ENCODE data around the gene CCIN.
"Not testable (repeated sequence)": the region's sequence is repeated elsewhere in the genome, so short reads cannot be mapped to it uniquely, and the experiment has no call there.

Gene CCIN

DNA sequence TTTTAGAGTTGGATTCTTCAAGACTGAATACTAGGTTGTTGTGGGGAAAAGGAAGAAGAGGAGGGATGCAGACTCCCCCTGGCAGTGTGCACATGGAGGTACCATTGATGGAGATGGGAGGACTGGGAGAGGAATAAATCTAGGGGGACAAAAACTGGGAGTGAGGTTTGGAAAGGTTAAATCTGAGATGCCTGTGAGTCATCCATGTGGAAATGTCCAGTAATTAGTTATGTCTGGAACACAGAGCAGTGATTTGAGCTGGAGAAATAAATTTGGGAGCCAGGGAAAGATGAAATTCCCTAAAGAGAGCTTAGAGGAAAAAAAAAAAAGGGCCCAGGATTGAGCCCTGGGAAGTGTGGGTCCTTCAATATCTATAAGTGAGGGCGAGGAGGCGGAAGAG lies 8.0 kb upstream of the CCIN start:
- no peak for DNase-seq

- DNase-seq, result no peak
These were observed 6.9 kb upstream of the CCIN start for GRCh38 chr9:36162211-36162738.

- no peak for DNase-seq
These were observed 6.0 kb upstream of the CCIN start for GRCh38 chr9:36163049-36163785.

- DNase-seq, result no peak
These were observed 5.4 kb upstream of the CCIN start for GRCh38 chr9:36163786-36164170.

DNA sequence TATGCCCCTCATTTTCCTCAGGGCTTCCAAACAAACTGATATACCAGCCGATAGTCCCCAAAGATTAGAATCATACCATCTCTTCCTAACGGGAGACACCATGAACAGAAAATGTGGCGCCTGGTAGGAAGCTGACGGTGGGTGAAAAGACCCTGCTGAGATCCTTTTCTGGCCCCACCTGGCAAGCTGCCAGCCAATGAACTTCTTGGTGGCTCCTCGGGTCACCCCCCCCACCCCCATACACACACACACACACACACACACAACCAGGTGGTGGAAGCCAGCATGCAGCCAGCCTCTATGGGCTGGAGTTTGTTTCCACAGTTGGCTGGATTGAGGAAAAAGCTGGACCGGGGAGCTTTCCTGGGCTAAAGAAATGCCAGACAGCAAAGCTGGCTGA lies 4.8 kb upstream of the CCIN start:
- no peak for DNase-seq

GRCh38 chr9:36164989-36165388 lies 4.2 kb upstream of the CCIN start:
- DNase-seq, result no peak

DNA sequence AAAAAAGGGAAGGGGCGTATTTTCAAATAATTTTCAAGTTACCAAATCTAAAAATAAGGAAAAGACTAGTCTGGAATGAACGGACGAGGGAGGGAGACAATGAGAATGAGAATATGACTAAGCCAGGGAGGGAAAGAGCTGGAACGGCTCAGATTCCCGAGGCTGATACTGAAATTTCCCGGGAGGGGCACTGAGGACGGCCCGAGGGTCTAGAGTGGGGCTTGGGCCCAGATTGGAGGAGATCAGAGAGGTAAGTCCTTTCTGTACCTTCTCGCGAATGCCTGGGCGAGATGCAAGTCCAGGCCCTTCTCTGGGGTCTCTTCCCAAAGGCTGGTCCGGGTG lies 3.4 kb upstream of the CCIN start:
- no peak for DNase-seq

DNA sequence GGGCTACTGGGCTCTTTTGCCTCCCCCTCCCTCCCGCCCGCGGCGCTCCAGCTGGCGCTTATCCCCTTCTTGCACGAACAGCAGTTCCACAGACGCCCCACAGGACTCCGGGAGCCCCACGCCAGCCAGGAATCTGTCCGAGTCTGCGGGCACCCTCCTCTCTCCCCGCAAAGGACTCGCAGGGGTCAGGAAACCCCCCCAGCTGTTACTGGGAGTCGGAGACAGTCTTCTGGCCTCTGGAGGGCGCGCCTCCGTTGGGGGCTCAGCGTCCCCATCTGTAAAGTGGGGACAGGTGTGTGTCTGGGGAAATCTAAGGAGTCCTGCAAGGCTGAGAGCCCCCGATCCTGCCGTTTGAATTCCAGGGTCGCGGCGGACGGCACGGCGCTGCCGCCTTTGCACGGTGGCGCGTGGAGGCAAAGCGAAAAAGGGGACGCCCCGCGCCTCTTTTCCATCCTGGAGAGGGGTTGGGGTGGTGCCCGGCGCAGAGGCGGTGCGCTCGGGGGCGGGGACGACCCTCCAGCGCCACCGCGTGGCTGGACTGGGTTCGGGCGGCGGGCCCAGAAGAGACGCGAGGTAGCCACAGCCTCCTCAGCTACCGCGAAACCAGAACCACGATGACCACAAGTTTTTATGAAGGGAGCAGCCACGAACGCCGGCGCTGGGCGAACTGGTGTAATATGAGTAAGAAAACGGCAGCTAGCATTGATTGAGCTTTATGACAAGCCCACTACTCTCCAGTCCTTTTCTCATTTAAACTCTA lies 2.8 kb upstream of the CCIN start:
- DNase-seq, result peak; percentile 80

- DNase-seq, result no peak
These were observed 520 bp downstream of the CCIN start for GRCh38 chr9:36169708-36170107.

DNA sequence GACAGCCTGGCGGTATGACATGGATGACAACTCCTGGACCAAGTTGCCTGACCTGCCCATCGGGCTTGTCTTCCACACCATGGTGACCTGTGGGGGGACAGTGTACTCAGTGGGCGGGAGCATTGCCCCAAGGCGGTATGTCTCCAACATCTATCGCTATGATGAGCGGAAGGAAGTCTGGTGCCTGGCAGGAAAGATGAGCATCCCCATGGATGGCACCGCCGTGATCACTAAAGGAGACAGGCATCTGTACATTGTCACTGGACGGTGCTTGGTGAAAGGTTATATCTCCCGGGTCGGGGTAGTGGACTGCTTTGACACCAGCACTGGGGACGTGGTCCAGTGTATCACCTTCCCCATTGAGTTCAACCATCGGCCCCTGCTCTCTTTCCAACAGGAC lies 1.3 kb downstream of the CCIN start:
- DNase-seq, result no peak

DNA sequence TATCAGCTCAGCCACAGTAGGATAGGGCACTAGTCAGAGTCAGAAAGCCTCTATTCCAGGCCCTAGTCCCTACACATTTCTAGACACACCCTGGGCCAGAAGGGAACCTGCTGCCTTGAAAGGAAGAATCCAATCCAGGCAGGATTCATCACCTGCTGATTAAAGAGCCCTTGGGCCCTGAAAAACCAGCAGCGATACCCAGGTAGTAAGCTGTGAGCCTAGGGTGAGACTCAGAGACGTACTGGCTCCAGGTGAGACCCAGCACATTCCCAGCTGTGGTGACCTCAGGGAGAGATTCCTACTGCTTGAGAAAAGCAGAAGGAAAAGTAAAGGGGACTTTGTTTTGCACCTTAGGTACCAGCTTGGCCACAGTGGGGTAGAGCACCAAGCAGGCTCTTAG lies 4.7 kb downstream of the CCIN start:
- no peak for DNase-seq

DNA sequence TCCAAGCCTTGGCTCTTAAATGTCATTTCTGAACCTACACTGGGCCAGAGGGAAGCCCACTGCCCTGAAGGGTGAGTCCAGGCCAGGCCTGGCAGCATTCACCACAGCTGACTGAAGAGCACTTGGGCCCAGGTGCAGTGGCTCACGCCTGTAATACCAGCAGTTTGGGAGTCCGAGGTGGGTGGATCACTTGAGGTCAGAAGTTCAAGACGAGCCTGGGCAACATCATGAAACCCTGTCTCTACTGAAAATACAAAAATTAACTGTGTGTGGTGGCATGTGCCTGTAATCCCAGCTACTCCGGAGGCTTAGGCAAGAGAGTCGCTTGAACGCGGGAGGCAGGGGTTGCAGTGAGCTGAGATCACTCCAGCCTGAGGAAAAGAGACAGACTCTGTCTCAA lies 5.1 kb downstream of the CCIN start:
- DNase-seq, result no peak

DNA sequence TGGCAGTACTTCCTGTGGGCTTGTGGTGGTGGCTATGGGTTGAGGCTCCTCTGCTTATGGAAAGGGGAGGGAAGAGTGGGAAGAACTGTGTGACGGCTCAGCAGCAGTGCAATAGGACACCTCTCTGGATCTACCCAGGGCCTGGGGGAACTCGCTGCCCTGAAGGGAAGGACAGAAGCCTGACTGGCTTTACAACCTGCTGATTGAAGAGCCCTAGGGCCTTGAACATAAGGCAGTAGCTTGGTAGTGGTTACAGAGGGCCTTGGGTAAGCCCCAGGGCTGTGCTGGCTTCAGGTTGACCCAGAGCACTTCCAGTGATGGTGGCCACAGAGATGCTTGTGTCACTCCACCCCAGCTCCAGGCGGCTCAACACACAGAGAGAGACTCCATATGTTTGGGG lies 5.5 kb downstream of the CCIN start:
- no peak for DNase-seq

GRCh38 chr9:36175209-36175608 lies 6.0 kb downstream of the CCIN start:
- not testable (repeated sequence) for DNase-seq

- not testable (repeated sequence) for DNase-seq
These were observed 7.3 kb downstream of the CCIN start for GRCh38 chr9:36176496-36176895.

- DNase-seq, result no peak
These were observed 8.4 kb downstream of the CCIN start for GRCh38 chr9:36177571-36177970.

- DNase-seq, result not testable (repeated sequence)
These were observed 11.1 kb downstream of the CCIN start for GRCh38 chr9:36180243-36180642.

DNA sequence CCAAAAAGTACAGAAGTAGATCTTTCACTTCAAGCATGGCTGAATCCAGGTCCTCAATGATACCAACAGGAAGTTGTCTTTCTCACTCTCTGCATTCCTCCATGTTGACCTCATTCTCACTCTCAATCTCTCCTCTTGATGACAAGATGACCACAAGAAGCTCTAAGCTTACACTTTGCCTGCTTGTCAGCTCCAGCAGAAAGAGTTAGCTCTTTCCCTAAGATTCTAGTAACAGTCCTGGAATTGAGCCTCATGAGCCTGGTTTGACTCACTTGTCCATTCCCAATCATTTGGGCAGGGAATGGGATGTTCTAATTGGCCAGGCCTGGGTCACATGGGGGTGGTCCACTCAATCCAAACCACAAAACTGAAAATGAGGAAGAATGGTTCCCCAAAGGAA lies 18.2 kb downstream of the CCIN start:
- DNase-seq, result no peak

DNA sequence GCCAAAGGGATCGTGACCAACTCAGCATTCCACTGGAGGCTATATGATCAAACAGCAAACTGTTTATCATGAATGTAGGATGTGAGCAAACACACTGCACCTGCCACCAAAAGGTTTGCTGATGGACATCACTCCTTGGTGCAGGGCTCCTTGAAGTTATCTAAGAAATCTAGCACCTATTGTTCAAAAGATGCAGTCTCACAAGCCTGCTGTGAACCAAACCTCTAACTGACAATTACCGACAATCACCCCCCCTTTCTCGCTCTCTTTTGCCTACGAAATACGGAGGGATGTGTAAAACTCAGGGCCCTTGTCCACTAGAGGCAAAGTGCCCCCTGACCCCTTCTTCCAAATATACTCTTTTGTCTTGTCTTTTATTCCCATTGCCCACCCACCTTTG lies 19.0 kb downstream of the CCIN start:
- no peak for DNase-seq

DNA sequence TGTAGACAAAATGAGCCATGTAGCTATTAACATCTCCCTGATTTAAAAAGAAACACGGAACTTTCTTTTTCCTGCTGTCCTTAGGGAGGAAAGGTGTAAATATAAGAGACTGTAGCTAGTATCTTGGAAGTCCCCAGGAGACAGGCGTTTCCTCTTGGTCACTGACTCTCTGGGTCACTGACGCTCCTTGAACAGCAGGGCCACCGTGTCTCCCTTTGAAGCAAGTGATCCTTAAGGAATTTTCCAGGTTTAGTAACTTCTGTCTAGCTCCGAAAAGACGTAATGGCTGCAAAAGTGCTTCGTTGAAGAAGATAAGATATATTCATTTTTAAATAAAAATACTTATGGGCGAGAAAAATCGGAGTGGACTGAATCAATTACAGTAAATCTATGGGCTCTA lies 20.8 kb downstream of the CCIN start:
- no peak for DNase-seq

DNA sequence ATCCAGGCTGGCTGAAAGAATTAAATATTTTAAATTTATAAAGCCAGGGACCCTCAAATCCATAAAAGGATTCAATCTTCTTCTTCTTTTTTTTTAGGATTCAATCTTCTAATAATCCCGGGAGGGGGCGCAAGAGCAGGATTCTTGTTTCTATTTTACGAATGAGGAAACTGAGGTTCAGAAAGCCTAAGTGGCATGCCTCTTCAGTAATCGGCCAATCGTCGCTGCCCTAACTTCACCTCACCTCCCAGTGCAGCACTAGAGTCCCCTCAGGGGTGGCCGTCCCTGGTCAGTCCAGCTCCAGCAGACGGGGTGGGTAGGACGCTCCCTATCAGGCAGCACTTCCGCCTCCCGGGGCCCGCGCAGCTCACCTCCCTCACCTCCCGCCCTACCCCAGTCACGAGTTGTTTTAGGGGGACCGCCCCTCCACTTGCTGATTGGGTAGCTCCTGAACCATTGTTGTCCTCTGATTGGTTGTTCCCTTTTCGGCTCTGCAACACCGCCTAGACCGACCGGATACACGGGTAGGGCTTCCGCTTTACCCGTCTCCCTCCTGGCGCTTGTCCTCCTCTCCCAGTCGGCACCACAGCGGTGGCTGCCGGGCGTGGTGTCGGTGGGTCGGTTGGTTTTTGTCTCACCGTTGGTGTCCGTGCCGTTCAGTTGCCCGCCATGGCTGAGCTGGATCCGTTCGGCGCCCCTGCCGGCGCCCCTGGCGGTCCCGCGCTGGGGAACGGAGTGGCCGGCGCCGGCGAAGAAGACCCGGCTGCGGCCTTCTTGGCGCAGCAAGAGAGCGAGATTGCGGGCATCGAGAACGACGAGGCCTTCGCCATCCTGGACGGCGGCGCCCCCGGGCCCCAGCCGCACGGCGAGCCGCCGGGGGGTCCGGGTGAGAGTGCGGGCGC lies 21.5 kb downstream of the CCIN start, which contains the start of gene CLTA:
CLTA (plus strand) TSS at position 534 of the 902 bp plus-strand sequence; CDS start at position 670, 136 bp downstream.
- DNase-seq, result peak; percentile 93

- DNase-seq, result peak; percentile 54
These were observed 22.1 kb downstream of the CCIN start for GRCh38 chr9:36191290-36191645.

- DNase-seq, result no peak
These were observed 22.5 kb downstream of the CCIN start for GRCh38 chr9:36191686-36192085.

Data from activated naive CD4-positive, alpha-beta T cell treated with anti-CD3 and anti-CD28 coated beads, Interleukin-2, amount 50 U/mL, for 16 hours (primary cell).